GM19240 (cell line): Measurements from ENCODE around the gene ZFYVE19.

Experiments
- DNase-seq: peaks from one replicate; pipeline ENCODE4 v3.0.0; 2011; ENCODE audit warnings: low spot score; ENCODE audit not compliant: insufficient read length

Gene ZFYVE19

GRCh38 chr15:40815042-40815698, 8.3 kb downstream of the ZFYVE19 start:
- DNase-seq = no peak

- DNase-seq = no peak
These were observed 12.2 kb downstream of the ZFYVE19 start for GRCh38 chr15:40819048-40819447.

DNA sequence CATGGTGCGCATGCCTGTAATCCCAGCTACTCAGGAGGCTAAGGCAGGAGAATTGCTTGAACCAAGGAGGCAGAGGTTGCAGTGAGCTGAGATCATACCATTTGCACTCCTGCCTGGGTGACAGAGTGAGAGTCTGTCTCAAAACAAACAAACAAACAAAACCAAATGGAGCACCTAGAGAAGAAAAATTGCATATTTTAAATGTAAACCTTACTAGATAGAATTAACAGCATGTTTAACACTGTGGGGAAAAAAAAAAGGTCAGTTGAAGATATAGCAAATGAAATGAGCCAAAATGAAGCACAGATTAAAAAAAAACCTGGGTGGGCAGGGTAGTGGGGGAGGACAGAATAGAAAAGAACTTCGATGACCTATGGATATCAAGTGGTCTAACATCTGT, 14.3 kb downstream of the ZFYVE19 start:
- DNase-seq = no peak

GRCh38 chr15:40823572-40824343, 16.9 kb downstream of the ZFYVE19 start:
- DNase-seq = no peak

DNA sequence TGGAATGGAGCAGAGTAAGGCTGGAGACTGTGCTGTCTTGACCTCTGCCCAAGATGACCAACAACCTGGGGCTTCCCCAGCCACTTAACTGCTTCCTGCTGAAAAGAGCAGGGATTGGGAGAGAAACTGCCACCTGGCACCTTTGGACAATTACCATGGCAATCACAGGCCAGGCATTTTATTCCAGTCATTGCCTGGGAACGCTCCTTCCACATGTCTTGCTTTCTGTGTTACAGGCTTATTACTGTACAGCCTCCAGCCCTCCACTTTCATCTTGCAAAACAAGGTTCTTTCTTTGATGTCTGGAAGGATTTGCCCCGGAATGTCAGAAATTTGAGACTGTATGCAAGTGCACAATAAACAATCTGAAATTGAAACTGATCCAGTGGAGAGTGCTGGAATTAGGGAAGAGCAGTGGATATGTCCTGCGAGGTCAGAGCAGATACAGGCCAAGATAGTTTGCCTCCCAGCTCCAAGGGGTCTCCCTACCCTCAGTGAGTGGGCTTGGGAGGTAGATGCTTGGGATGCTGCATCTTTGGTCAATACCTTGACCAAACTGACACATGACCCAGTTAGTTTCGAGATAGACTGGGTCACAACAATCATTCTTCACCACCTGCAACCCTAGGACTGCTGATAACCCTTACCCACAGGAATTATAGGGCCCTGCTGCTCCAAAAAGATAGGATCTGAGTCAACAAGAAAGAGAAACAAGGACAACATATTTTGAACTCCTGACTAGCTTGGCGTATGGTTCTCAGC, 19.0 kb downstream of the ZFYVE19 start:
- no peak for DNase-seq

DNA sequence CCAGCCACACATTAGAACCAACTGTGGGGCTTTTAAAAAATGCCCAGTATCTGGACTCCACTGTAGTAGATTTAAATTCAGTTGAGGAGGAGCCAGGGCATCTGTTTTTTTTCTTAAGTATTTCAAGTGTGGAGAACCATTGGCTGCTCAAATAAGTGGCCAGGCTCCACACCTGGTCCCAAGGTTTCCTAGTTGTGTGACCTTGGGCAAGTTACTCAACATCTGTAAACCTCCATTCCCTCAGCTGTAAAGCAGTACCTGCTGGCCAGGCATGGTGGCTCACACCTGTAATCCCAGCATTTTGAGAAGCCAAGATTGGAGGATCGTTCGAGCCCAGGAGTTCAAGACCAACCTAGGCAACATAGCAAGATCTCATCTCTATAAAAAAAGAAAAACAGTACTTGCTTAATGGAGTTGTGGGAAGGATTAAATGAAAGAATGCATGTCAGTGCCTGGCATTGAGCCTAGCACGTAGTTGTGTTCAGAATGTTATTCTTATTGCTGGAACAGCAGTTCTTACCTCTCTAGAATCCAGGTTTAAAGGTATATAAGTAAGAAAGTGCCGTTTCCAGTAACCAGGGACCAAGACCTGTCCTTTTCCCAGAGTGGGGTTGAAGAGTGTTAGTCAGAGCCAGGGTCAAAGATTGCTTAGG, 19.7 kb downstream of the ZFYVE19 start:
- DNase-seq = no peak

- DNase-seq = no peak
These were observed 21.7 kb downstream of the ZFYVE19 start, which contains the start of gene PPP1R14D for GRCh38 chr15:40828447-40829036. Gene PPP1R14D, minus strand, starts transcription at chr15:40828708. Its CDS starts 67 bp downstream, at chr15:40828641.

- DNase-seq = no peak
These were observed 22.2 kb downstream of the ZFYVE19 start for GRCh38 chr15:40829115-40829514.

- DNase-seq = no peak
These were observed 24.0 kb downstream of the ZFYVE19 start for GRCh38 chr15:40830884-40831283.

DNA sequence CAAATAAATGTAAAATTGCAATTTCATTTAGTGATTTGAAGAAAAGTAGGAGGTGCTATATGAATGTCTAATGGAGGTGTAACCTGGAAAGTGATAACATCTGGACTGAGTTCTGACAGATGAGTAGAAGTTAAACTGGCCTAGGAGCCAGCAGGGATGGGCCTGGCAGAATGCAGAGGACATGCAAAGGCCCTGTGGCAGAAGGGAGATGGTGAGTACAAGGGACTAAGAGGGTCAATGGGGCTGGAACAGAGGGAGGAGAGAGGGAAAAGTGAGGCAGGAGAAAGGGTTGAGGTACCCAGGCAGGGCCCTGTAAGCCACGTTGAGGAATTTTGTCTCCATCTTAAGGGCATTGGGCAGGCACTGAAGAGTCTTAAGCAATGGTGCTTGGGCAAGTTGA, 25.0 kb downstream of the ZFYVE19 start:
- DNase-seq = no peak

DNA sequence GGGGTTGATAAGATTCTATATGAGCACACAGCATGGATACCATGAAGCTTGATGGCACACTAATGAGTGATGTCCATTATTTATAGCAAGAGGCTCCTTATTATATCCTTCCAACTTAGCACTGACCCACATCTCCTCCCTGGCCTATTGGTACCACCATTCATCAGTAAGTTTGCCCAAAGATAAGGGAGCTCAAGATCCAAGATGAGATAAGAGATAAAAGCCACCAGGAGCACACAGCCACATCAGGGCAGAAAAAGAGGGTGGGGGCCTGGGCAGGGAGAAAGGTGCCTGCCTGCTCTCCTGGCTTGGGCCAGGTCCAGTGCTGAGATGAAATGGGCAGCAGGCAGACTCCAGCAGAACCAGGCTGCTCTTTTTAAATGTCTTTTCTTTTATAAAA, 26.0 kb downstream of the ZFYVE19 start:
- no peak for DNase-seq

DNA sequence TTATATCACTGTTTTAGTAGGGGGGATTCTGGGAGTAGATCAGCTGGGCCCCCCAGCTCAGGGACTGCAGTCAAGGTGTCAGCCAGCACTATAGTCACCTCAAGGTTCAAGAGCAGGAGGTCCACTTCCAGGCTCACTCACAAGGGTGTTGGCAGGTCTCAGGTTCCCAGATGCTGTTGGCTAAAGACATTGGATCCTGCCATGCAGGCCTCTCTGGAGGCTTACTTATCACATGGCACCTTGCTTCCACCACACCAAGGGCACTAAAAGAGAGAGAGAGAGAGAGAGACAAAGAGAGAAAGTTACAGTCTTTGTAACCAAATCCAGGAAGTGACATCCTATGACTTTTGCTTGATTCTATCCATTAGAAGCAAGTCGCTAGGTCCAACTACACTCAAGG, 29.1 kb downstream of the ZFYVE19 start:
- no peak for DNase-seq

DNA sequence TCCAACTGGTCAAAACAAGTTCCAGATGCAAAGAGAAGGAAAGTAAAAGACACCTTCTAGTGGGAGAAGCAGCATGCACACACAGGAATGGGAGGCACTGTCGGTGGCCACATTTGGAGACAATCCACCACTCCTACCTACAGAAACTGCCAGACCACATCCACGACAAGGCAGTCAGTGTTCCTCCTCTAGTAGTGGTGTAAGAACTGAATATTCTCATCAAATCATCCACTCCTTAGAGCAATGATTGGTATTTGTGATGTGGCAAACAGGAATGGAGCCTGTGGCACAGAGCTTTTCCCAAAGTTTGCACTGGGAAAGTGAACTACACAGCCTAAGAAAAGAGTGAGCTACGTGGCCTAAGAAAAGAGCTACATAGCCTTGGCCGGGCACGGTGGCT, 31.9 kb downstream of the ZFYVE19 start:
- DNase-seq = no peak

DNA sequence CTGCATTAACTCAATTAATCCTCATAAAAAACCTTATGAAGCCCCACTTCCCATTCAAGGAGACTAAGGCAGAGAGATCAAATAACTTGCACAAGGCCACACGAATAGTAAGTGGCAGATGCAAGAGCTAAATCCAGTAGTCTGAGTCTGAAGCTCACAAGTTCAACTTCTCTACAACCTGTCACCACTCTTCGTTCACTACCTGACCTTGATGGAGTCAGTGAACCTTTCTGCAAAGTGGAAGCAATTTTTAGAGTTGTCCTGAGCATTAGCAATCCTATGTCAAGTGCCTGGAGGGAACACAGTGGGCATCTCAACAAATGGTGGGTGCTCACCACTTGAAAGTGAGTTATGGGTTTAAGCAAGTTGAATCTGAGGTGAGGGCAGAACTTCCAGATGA, 34.9 kb downstream of the ZFYVE19 start:
- no peak for DNase-seq

- no peak for DNase-seq
These were observed 36.5 kb downstream of the ZFYVE19 start for GRCh38 chr15:40843261-40843884.

GRCh38 chr15:40843885-40844695, 37.2 kb downstream of the ZFYVE19 start, which contains the start of gene SPINT1:
Gene SPINT1, plus strand, starts transcription at chr15:40844048. Its CDS starts 507 bp downstream, at chr15:40844555.
- DNase-seq = no peak

- no peak for DNase-seq
These were observed 37.8 kb downstream of the ZFYVE19 start for GRCh38 chr15:40844696-40845030.

GRCh38 chr15:40845036-40845435, 38.1 kb downstream of the ZFYVE19 start:
- no peak for DNase-seq

- no peak for DNase-seq
These were observed 38.8 kb downstream of the ZFYVE19 start for GRCh38 chr15:40845511-40846284.
